Endothelial cell (in vitro differentiated cells): ENCODE results near the gene FAM83F. TPM values are rescaled to one million over a fixed set of nuclear protein-coding genes. Genes with fewer than 3 reads are reported as not detected.
"Not testable (repeated sequence)": the region's sequence is repeated elsewhere in the genome, so short reads cannot be mapped to it uniquely, and the experiment has no call there.

Experiments used
- DNase-seq: peaks from one replicate; pipeline ENCODE4 v3.0.0; 2021; ENCODE audit warnings: low spot score
- H3K27ac Mint-ChIP-seq: one replicate; pipeline ENCODE4 v1.8.0; 2021; ENCODE audit warnings: mixed read lengths, inconsistent platforms; ENCODE audit not compliant: unreplicated experiment
- H3K27me3 Mint-ChIP-seq: one replicate; pipeline ENCODE4 v1.8.0; 2021; ENCODE audit warnings: mild to moderate bottlenecking, moderate library complexity, mixed read lengths, inconsistent platforms; ENCODE audit not compliant: unreplicated experiment
- H3K36me3 Mint-ChIP-seq: one replicate; pipeline ENCODE4 v1.8.0; 2021; ENCODE audit warnings: mild to moderate bottlenecking, low read depth, mixed read lengths, inconsistent platforms; ENCODE audit not compliant: unreplicated experiment
- H3K4me1 Mint-ChIP-seq: one replicate; pipeline ENCODE4 v1.8.0; 2021; ENCODE audit warnings: mild to moderate bottlenecking, mixed read lengths, inconsistent platforms; ENCODE audit not compliant: unreplicated experiment
- H3K4me3 Mint-ChIP-seq: one replicate; pipeline ENCODE4 v1.8.0; 2021; ENCODE audit warnings: mild to moderate bottlenecking, mixed read lengths, inconsistent platforms; ENCODE audit not compliant: unreplicated experiment
- H3K9me3 Mint-ChIP-seq: one replicate; pipeline ENCODE4 v1.8.0; 2021; ENCODE audit warnings: mixed read lengths, inconsistent platforms; ENCODE audit not compliant: unreplicated experiment
- total RNA-seq: library from RNA; stranded (reverse); fragmentation: NEBNext Ultra II Directional; extraction: Animal tissue kit (Norgen Biotek cat#: 25700); gene quantifications from one replicate; pipeline ENCODE4 v1.2.1, GENCODE V29; 2021; ENCODE audit not compliant: unreplicated experiment
- TF ChIP-seq, protein P1 (sequence below): fragments of 200-600 bp; sonication (generic); IDR thresholded peaks from one replicate; pipeline ENCODE4 v1.5.0; 2021; ENCODE audit warnings: antibody characterized with exemption; ENCODE audit not compliant: unreplicated experiment

Gene FAM83F
- total RNA-seq, 1 donor from 2014 or later = 3.5 TPM

DNA sequence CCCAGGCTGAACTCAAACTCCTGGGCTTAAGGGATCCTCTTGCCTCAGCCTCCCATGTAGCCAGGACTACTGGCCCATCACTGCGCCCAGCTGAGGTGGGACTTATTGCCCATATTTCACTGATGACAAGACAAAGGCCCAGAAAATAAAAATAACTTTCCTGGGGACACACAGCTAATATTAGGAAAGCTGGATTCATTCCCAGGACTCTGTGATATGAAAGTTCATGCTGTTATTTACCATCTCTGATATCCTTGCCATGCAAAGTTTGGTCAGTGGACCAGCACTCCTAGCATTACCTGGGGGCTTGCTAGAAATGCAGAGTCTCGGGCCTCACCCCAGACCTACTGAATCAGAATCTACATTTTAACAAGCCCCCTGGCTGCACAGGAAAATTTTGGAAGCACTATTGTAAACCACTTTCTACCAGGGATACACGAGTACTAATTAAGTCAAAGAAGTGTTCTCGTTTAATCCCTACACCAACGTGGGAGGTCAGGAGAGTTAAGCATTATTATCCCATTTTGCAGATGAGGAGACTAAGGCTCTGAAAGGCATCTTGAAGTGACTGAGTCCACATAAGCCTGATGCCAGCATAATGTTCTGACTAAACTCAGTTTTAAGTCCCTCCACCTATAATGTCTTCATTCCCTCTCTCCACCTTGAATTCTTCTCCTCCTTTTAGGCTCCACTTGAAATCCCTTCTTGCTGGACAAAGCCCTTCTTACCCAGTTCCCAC, 2.5 kb upstream of the FAM83F start:
- peaks cover 2% of the 10 kb centered on the region for H3K27me3 Mint-ChIP-seq
- TF ChIP-seq, protein P1, sequence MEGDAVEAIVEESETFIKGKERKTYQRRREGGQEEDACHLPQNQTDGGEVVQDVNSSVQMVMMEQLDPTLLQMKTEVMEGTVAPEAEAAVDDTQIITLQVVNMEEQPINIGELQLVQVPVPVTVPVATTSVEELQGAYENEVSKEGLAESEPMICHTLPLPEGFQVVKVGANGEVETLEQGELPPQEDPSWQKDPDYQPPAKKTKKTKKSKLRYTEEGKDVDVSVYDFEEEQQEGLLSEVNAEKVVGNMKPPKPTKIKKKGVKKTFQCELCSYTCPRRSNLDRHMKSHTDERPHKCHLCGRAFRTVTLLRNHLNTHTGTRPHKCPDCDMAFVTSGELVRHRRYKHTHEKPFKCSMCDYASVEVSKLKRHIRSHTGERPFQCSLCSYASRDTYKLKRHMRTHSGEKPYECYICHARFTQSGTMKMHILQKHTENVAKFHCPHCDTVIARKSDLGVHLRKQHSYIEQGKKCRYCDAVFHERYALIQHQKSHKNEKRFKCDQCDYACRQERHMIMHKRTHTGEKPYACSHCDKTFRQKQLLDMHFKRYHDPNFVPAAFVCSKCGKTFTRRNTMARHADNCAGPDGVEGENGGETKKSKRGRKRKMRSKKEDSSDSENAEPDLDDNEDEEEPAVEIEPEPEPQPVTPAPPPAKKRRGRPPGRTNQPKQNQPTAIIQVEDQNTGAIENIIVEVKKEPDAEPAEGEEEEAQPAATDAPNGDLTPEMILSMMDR = no peak
- H3K9me3 Mint-ChIP-seq = no peaks in the 10 kb centered on the region
- no peak for DNase-seq
- peaks cover 14% of the 10 kb centered on the region for H3K4me1 Mint-ChIP-seq
- H3K27ac Mint-ChIP-seq = no peak overlapping the region
- H3K4me3 Mint-ChIP-seq = no peak overlapping the region
- no peaks in the 10 kb centered on the region for H3K36me3 Mint-ChIP-seq

DNA sequence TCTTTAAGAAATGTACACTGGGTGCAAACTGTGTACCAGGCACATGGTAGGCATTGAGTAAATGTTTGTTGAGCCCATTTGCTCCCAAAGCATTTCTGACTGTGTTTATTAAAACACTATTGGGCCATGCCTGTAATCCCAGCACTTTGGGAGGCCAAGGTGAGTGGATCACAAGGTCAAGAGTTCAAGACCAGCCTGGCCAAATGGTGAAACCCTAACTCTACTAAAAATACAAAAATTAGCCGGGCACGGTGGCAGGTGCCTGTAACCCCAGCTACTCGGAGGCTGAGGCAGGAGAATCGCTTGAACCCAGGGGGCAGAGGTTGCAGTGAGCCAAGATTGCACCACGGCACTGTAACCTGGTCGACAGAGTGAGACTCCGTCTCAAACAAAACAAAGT, 1.9 kb upstream of the FAM83F start:
- not testable (repeated sequence) for H3K27ac Mint-ChIP-seq, H3K9me3 Mint-ChIP-seq, H3K4me3 Mint-ChIP-seq, H3K27me3 Mint-ChIP-seq, DNase-seq, H3K36me3 Mint-ChIP-seq
- peaks cover 21% of the 10 kb centered on the region for H3K4me1 Mint-ChIP-seq

DNA sequence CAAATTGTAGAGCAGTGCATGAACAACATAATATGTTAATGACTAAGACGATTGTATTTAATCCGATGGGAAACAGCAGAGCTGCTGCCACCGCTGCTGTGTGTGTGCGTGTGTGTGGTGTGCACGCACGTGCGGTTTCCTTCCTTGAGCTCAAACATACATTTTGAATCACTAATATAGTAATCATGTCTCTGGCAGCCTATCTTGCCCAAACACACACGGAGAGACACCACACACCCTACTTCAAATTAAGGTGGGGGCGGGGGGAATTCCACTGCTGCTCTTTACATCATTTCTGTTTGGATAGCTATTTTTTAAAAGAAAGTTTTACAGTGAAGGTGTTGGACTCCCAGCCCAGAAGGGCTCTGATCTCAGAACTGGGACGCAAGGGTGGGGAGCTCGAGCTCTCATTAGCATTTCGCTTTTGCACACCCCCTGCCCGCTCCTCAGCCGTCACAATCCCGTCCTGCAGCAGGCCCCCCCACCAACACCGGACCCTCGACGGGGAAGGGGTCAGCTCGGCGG, 651 bp upstream of the FAM83F start:
- no peak for DNase-seq
- Mint-ChIP-seq H3K36me3 (no peaks in the 10 kb centered on the region), H3K9me3 (no peaks in the 10 kb centered on the region), H3K27me3 (peaks cover 2% of the 10 kb centered on the region), H3K27ac (no peak overlapping the region), H3K4me1 (peaks cover 31% of the 10 kb centered on the region), H3K4me3 (peak overlapping the region; percentile 42)
- TF ChIP-seq, protein P1 = no peak

DNA sequence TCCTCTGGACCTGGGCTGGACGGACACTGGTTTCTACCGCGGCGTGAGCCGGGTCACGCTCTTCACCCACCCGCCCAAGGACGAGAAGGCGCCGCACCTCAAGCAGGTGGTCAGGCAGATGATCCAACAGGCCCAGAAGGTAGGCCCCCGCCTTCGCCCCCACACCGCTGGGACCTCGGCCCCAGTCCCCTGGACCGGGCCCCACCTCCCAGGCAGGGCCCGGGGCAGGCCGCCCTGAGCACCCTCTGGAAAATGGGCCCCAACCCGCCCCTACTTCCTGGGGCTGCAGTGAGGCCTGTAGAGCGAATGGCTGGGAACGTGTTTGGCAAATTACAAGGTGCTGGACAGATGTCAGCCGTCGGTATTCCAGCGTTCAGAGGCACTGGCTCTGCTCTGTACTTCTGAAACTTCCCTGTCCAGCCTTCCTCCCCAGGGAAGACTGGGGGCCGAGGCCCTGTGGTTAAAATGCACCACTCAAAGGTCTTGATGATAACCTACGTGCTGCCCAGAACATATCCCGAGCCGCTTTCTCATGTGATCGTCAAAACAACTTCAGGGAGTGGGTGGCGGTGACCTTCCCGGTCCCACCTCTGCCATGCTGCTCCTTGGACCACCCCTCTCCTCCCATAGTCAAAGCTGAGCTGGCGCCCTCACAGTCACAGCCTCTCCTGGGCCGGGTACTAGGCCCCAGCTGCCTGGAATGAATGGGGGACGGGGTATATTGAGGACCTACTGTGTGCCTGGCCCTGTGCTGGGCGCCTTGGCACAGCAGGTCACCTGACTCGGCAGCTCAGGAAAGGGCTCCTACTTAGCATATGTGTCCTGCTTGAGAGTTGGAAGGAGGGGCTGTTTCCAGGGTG, 869 bp downstream of the FAM83F start:
- H3K27me3 Mint-ChIP-seq = no peaks in the 10 kb centered on the region
- H3K9me3 Mint-ChIP-seq = no peaks in the 10 kb centered on the region
- no peaks in the 10 kb centered on the region for H3K36me3 Mint-ChIP-seq
- H3K27ac Mint-ChIP-seq = no peak overlapping the region
- peaks cover 34% of the 10 kb centered on the region for H3K4me1 Mint-ChIP-seq
- H3K4me3 Mint-ChIP-seq = peak overlapping the region; percentile 31
- TF ChIP-seq, protein P1 = no peak
- no peak for DNase-seq

DNA sequence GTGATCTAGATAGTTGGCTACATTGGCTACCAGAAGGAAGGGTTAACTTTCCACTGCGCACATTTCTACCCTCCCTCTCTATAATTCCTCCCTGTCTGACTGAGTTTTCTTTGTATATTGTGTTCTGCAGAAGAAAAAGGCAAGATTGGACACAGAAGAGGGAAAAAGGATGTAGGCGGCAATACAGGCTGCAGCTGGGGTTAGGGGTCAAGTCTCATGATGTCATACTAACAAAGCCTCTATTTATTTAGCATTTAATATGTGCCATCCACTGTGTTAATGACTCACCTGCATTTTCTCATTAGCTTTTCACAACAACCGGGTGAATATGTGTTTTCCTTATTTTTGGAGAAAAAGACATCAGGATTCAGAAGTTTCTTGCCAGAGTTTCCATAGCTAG, 2.0 kb downstream of the FAM83F start:
- Mint-ChIP-seq H3K36me3 (no peaks in the 10 kb centered on the region), H3K27ac (no peak overlapping the region), H3K9me3 (no peaks in the 10 kb centered on the region), H3K4me3 (no peak overlapping the region), H3K4me1 (peaks cover 42% of the 10 kb centered on the region), H3K27me3 (no peaks in the 10 kb centered on the region)
- TF ChIP-seq, protein P1 = no peak
- no peak for DNase-seq
